ENCODE measurements around the gene OGT. TPM values are rescaled to one million over a fixed set of nuclear protein-coding genes. Genes with fewer than 3 reads are reported as not detected.
"Not testable (repeated sequence)": the region's sequence is repeated elsewhere in the genome, so short reads cannot be mapped to it uniquely, and the experiment has no call there.

OGT gene
- total RNA-seq, 1 donor: 323 TPM

- H3K4me1 ChIP-seq (ENCODE audit: insufficient read depth, low read length): peaks cover 20% of the 10 kb centered on the region
- no peaks in the 10 kb centered on the region for H3K9me3 ChIP-seq (ENCODE audit: low read depth, low read length)
- no peaks in the 10 kb centered on the region for H3K27me3 ChIP-seq (ENCODE audit: insufficient read depth, low read length)
- H3K4me3 ChIP-seq (ENCODE audit: low read length): no peak overlapping the region
Observed at GRCh38 chrX:71550578-71550977, 17.7 kb downstream of the OGT start.

GRCh38 chrX:71556036-71556435 is 23.1 kb downstream of the OGT start:
- Histone ChIP-seq H3K4me3 (ENCODE audit: low read length) (no peak overlapping the region), H3K27me3 (ENCODE audit: insufficient read depth, low read length) (no peaks in the 10 kb centered on the region), H3K9me3 (ENCODE audit: low read depth, low read length) (no peaks in the 10 kb centered on the region), H3K4me1 (ENCODE audit: insufficient read depth, low read length) (no peaks in the 10 kb centered on the region)

- Histone ChIP-seq H3K4me1 (ENCODE audit: insufficient read depth, low read length) (no peaks in the 10 kb centered on the region), H3K4me3 (ENCODE audit: low read length) (no peak overlapping the region), H3K27me3 (ENCODE audit: insufficient read depth, low read length) (no peaks in the 10 kb centered on the region), H3K9me3 (ENCODE audit: low read depth, low read length) (no peaks in the 10 kb centered on the region)
Observed at GRCh38 chrX:71558920-71559319, 26.0 kb downstream of the OGT start.

GRCh38 chrX:71559773-71560172 is 26.9 kb downstream of the OGT start:
- not testable (repeated sequence) for H3K4me3 ChIP-seq (ENCODE audit: low read length); H3K27me3 ChIP-seq (ENCODE audit: insufficient read depth, low read length); H3K4me1 ChIP-seq (ENCODE audit: insufficient read depth, low read length)

GRCh38 chrX:71563921-71564320 is 31.0 kb downstream of the OGT start:
- no peak overlapping the region for H3K4me3 ChIP-seq (ENCODE audit: low read length)
- H3K9me3 ChIP-seq (ENCODE audit: low read depth, low read length): no peaks in the 10 kb centered on the region
- no peaks in the 10 kb centered on the region for H3K4me1 ChIP-seq (ENCODE audit: insufficient read depth, low read length)
- no peaks in the 10 kb centered on the region for H3K27me3 ChIP-seq (ENCODE audit: insufficient read depth, low read length)

More at GRCh38 chrX:71559773-71560172, 26.9 kb downstream of the OGT start:
- H3K9me3 ChIP-seq (ENCODE audit: low read depth, low read length): not testable (repeated sequence)

- Histone ChIP-seq H3K9me3 (ENCODE audit: low read depth, low read length) (no peaks in the 10 kb centered on the region), H3K4me1 (ENCODE audit: insufficient read depth, low read length) (no peaks in the 10 kb centered on the region), H3K27me3 (ENCODE audit: insufficient read depth, low read length) (no peaks in the 10 kb centered on the region), H3K4me3 (ENCODE audit: low read length) (no peak overlapping the region)
Observed at GRCh38 chrX:71565474-71566041, 32.7 kb downstream of the OGT start.

- H3K27me3 ChIP-seq (ENCODE audit: insufficient read depth, low read length); H3K4me3 ChIP-seq (ENCODE audit: low read length); H3K4me1 ChIP-seq (ENCODE audit: insufficient read depth, low read length); H3K9me3 ChIP-seq (ENCODE audit: low read depth, low read length): not testable (repeated sequence)
Observed at GRCh38 chrX:71571390-71571789, 38.5 kb downstream of the OGT start.

GRCh38 chrX:71573590-71573989 is 40.7 kb downstream of the OGT start:
- no peaks in the 10 kb centered on the region for H3K4me1 ChIP-seq (ENCODE audit: insufficient read depth, low read length)
- no peak overlapping the region for H3K4me3 ChIP-seq (ENCODE audit: low read length)
- no peaks in the 10 kb centered on the region for H3K27me3 ChIP-seq (ENCODE audit: insufficient read depth, low read length)
- H3K9me3 ChIP-seq (ENCODE audit: low read depth, low read length): no peaks in the 10 kb centered on the region

GRCh38 chrX:71577682-71578081 is 44.8 kb downstream of the OGT start:
- no peaks in the 10 kb centered on the region for H3K27me3 ChIP-seq (ENCODE audit: insufficient read depth, low read length)
- no peaks in the 10 kb centered on the region for H3K9me3 ChIP-seq (ENCODE audit: low read depth, low read length)
- H3K4me3 ChIP-seq (ENCODE audit: low read length): no peak overlapping the region
- no peaks in the 10 kb centered on the region for H3K4me1 ChIP-seq (ENCODE audit: insufficient read depth, low read length)

GRCh38 chrX:71578253-71579135 is 45.6 kb downstream of the OGT start, which contains the start of gene GCNA:
Gene GCNA, plus strand, starts transcription at chrX:71578437. Its CDS starts 2,385 bp downstream, at chrX:71580822.
- Histone ChIP-seq H3K27me3 (ENCODE audit: insufficient read depth, low read length) (no peaks in the 10 kb centered on the region), H3K4me3 (ENCODE audit: low read length) (no peak within 1 kb of the TSS), H3K9me3 (ENCODE audit: low read depth, low read length) (no peaks in the 10 kb centered on the region), H3K4me1 (ENCODE audit: insufficient read depth, low read length) (no peaks in the 10 kb centered on the region)

GRCh38 chrX:71579136-71579989 is 46.5 kb downstream of the OGT start:
- H3K27me3 ChIP-seq (ENCODE audit: insufficient read depth, low read length): no peaks in the 10 kb centered on the region

GRCh38 chrX:71579990-71580380 is 47.1 kb downstream of the OGT start:
- Histone ChIP-seq H3K27me3 (ENCODE audit: insufficient read depth, low read length) (no peaks in the 10 kb centered on the region), H3K4me3 (ENCODE audit: low read length) (no peak overlapping the region), H3K9me3 (ENCODE audit: low read depth, low read length) (no peaks in the 10 kb centered on the region), H3K4me1 (ENCODE audit: insufficient read depth, low read length) (no peaks in the 10 kb centered on the region)

More at GRCh38 chrX:71579136-71579989, 46.5 kb downstream of the OGT start:
- Histone ChIP-seq H3K9me3 (ENCODE audit: low read depth, low read length) (no peaks in the 10 kb centered on the region), H3K4me1 (ENCODE audit: insufficient read depth, low read length) (no peaks in the 10 kb centered on the region), H3K4me3 (ENCODE audit: low read length) (no peak overlapping the region)

- Histone ChIP-seq H3K9me3 (ENCODE audit: low read depth, low read length) (no peaks in the 10 kb centered on the region), H3K4me1 (ENCODE audit: insufficient read depth, low read length) (no peaks in the 10 kb centered on the region), H3K4me3 (ENCODE audit: low read length) (no peak overlapping the region), H3K27me3 (ENCODE audit: insufficient read depth, low read length) (no peaks in the 10 kb centered on the region)
Observed at GRCh38 chrX:71581210-71581609, 48.3 kb downstream of the OGT start.

- no peaks in the 10 kb centered on the region for H3K9me3 ChIP-seq (ENCODE audit: low read depth, low read length)
- H3K4me3 ChIP-seq (ENCODE audit: low read length): no peak overlapping the region
- no peaks in the 10 kb centered on the region for H3K4me1 ChIP-seq (ENCODE audit: insufficient read depth, low read length)
- no peaks in the 10 kb centered on the region for H3K27me3 ChIP-seq (ENCODE audit: insufficient read depth, low read length)
Observed at GRCh38 chrX:71586929-71587328, 54.0 kb downstream of the OGT start.

- H3K9me3 ChIP-seq (ENCODE audit: low read depth, low read length); H3K27me3 ChIP-seq (ENCODE audit: insufficient read depth, low read length); H3K4me1 ChIP-seq (ENCODE audit: insufficient read depth, low read length); H3K4me3 ChIP-seq (ENCODE audit: low read length): not testable (repeated sequence)
Observed at GRCh38 chrX:71593210-71593609, 60.3 kb downstream of the OGT start.

All from mononuclear cell (primary cell).